H9 (cell line): ENCODE measurements around the gene STAC2. TPM values are rescaled to one million over a fixed set of nuclear protein-coding genes. Genes with fewer than 3 reads are reported as not detected.

Source experiments
- DNase-seq: peaks from one replicate; pipeline ENCODE4 v3.0.0-alpha.2; 2017
- H2AFZ ChIP-seq: one replicate; pipeline ENCODE4 v1.6.1; 2013; ENCODE audit warnings: mild to moderate bottlenecking, low read length, control low read depth, moderate library complexity
- H2AK5ac ChIP-seq: 2 replicates; pipeline ENCODE4 v1.6.1; 2013; ENCODE audit warnings: low read length, control low read depth, mixed read lengths; ENCODE audit not compliant: insufficient read length
- H2BK120ac ChIP-seq: one replicate; pipeline ENCODE4 v1.6.1; 2013; ENCODE audit warnings: low read depth, mild to moderate bottlenecking, low read length, control low read depth, inconsistent platforms; ENCODE audit not compliant: poor library complexity, severe bottlenecking
- H2BK12ac ChIP-seq: 2 replicates; pipeline ENCODE4 v1.6.1; 2013; ENCODE audit warnings: low read length, control low read depth, mixed read lengths, low read depth; ENCODE audit not compliant: insufficient read length
- H2BK15ac ChIP-seq: 2 replicates; pipeline ENCODE4 v1.6.1; 2013; ENCODE audit warnings: low read depth, low read length, control low read depth
- H2BK20ac ChIP-seq: one replicate; pipeline ENCODE4 v1.6.1; 2013; ENCODE audit warnings: low read depth, mild to moderate bottlenecking, low read length, control low read depth, inconsistent platforms; ENCODE audit not compliant: poor library complexity, severe bottlenecking
- H2BK5ac ChIP-seq: 2 replicates; pipeline ENCODE4 v1.6.1; 2013; ENCODE audit warnings: low read length, control low read depth, mixed read lengths; ENCODE audit not compliant: insufficient read length
- H3K14ac ChIP-seq: 2 replicates; pipeline ENCODE4 v1.6.1; 2013; ENCODE audit warnings: low read length, control low read depth; ENCODE audit not compliant: insufficient read depth
- H3K18ac ChIP-seq: 2 replicates; pipeline ENCODE4 v1.6.1; 2013; ENCODE audit warnings: low read depth, mild to moderate bottlenecking, mixed read lengths, low read length, control low read depth; ENCODE audit not compliant: insufficient read length
- H3K23ac ChIP-seq: 2 replicates; pipeline ENCODE4 v1.6.1; 2013; ENCODE audit warnings: low read length, control low read depth, mixed read lengths, low read depth; ENCODE audit not compliant: insufficient read length
- H3K23me2 ChIP-seq: 2 replicates; pipeline ENCODE4 v1.6.1; 2013; ENCODE audit warnings: low read depth, mild to moderate bottlenecking, mixed read lengths, low read length, control low read depth; ENCODE audit not compliant: insufficient read length, poor library complexity, severe bottlenecking
- H3K27ac ChIP-seq: 2 replicates; pipeline ENCODE4 v1.5.1; 2013; ENCODE audit warnings: low read length, control low read depth, mixed read lengths, low read depth; ENCODE audit not compliant: insufficient read length
- H3K27me3 ChIP-seq: 2 replicates; pipeline ENCODE4 v1.6.1; 2013; ENCODE audit warnings: low read length, control low read depth, inconsistent platforms; ENCODE audit not compliant: insufficient read depth
- H3K4ac ChIP-seq: 2 replicates; pipeline ENCODE4 v1.6.1; 2013; ENCODE audit warnings: low read depth, mild to moderate bottlenecking, control low read depth, inconsistent platforms, low read length, moderate library complexity
- H3K4me1 ChIP-seq: 2 replicates; pipeline ENCODE4 v1.6.1; 2013; ENCODE audit warnings: low read length, control low read depth, inconsistent platforms; ENCODE audit not compliant: insufficient read depth
- H3K4me2 ChIP-seq: 2 replicates; pipeline ENCODE4 v1.6.1; 2013; ENCODE audit warnings: low read length, control low read depth, mixed read lengths; ENCODE audit not compliant: insufficient read length, insufficient read depth
- H3K56ac ChIP-seq: 2 replicates; pipeline ENCODE4 v1.6.1; 2013; ENCODE audit warnings: low read depth, mild to moderate bottlenecking, mixed read lengths, low read length, control low read depth; ENCODE audit not compliant: insufficient read length
- H3K79me1 ChIP-seq: 2 replicates; pipeline ENCODE4 v1.6.1; 2013; ENCODE audit warnings: low read depth, mild to moderate bottlenecking, moderate library complexity, low read length, control low read depth, inconsistent platforms; ENCODE audit not compliant: insufficient read depth, poor library complexity, severe bottlenecking
- H3K79me2 ChIP-seq: 2 replicates; pipeline ENCODE4 v1.6.1; 2013; ENCODE audit warnings: low read length, control low read depth, inconsistent platforms; ENCODE audit not compliant: insufficient read depth
- H3K9ac ChIP-seq: 2 replicates; pipeline ENCODE4 v1.6.1; 2013; ENCODE audit warnings: low read length, control low read depth, mixed read lengths; ENCODE audit not compliant: insufficient read length; ENCODE audit errors: extremely low read depth
- H3K9me3 ChIP-seq: one replicate; pipeline ENCODE4 v1.6.1; 2013; ENCODE audit warnings: low read depth, low read length, inconsistent platforms; ENCODE audit not compliant: control insufficient read depth
- H3T11ph ChIP-seq: one replicate; pipeline ENCODE4 v1.6.1; 2013; ENCODE audit warnings: mild to moderate bottlenecking, low read length, control low read depth, inconsistent platforms
- H4K20me1 ChIP-seq: one replicate; pipeline ENCODE4 v1.6.1; 2013; ENCODE audit not compliant: control insufficient read depth, insufficient read length, insufficient read depth
- H4K5ac ChIP-seq: 2 replicates; pipeline ENCODE4 v1.6.1; 2013; ENCODE audit warnings: low read depth, mild to moderate bottlenecking, mixed read lengths, low read length, control low read depth; ENCODE audit not compliant: insufficient read length
- H4K8ac ChIP-seq: replicated peaks from 2 replicates; pipeline ENCODE4 v1.6.1; 2013; ENCODE audit warnings: low read length, control low read depth, mixed read lengths, low read depth; ENCODE audit not compliant: insufficient read length
- H4K91ac ChIP-seq: 2 replicates; pipeline ENCODE4 v1.6.1; 2013; ENCODE audit warnings: low read depth, mild to moderate bottlenecking, moderate library complexity, mixed read lengths, low read length, control low read depth; ENCODE audit not compliant: insufficient read length
- H3K27ac Mint-ChIP-seq, 3 experiments: 2 replicates in 2 of 3; 3 replicates in 1 of 3; pipeline ENCODE4 v1.8.0; 2020 to 2021; ENCODE audit warnings: mixed read lengths in 3 of 3, mild to moderate bottlenecking in 1 of 3, moderate library complexity in 1 of 3
- H3K27me3 Mint-ChIP-seq: 2 replicates; pipeline ENCODE4 v1.8.0; 2021; ENCODE audit warnings: low read depth, mild to moderate bottlenecking, moderate library complexity, mixed read lengths
- H3K36me3 Mint-ChIP-seq, 3 experiments: 2 replicates in 2 of 3; 3 replicates in 1 of 3; pipeline ENCODE4 v1.8.0; 2020 to 2021; ENCODE audit warnings: low read depth in 3 of 3, mixed read lengths in 3 of 3; ENCODE audit not compliant: insufficient read depth in 1 of 3
- H3K4me1 Mint-ChIP-seq, 2 experiments: 2 replicates each; pipeline ENCODE4 v1.8.0; 2020; ENCODE audit warnings: mixed read lengths in 2 of 2
- H3K4me3 Mint-ChIP-seq, 2 experiments: 2 replicates in 1 of 2; 3 replicates in 1 of 2; pipeline ENCODE4 v1.8.0; 2020 to 2021; ENCODE audit warnings: mild to moderate bottlenecking in 2 of 2, mixed read lengths in 2 of 2, moderate library complexity in 1 of 2
- H3K9me3 Mint-ChIP-seq, 2 experiments: 2 replicates in 1 of 2; 3 replicates in 1 of 2; pipeline ENCODE4 v1.8.0; 2020; ENCODE audit warnings: mild to moderate bottlenecking in 2 of 2, mixed read lengths in 2 of 2, moderate library complexity in 1 of 2
- CTCF ChIP-seq: fragments of 200-600 bp; sonication (generic); conservative IDR thresholded peaks from 3 replicates; pipeline ENCODE4 v1.8.0; 2021; ENCODE audit warnings: antibody characterized with exemption, mild to moderate bottlenecking
- WGBS: extraction: QIAGEN DNeasy Blood & Tissue Kit; methylation state at CpG from one replicate; pipeline ENCODE4 v1.1.7; 2013; ENCODE audit warnings: missing lambda C conversion rate, low lambda C conversion rate, mixed read lengths; ENCODE audit not compliant: insufficient read length; ENCODE audit errors: extremely low coverage; 5-methylcytosine and 5-hydroxymethylcytosine counted together
- total RNA-seq: library from RNA; stranded (reverse); gene quantifications from 2 replicates; pipeline ENCODE4 v1.2.1, GENCODE V29; 2021

STAC2 gene
- total RNA-seq, 1 experiment from 2014 or later = 2.5 TPM

GRCh38 chr17:39244600-39245570 lies 19.1 kb upstream of the STAC2 start:
- no peak overlapping the region for H3K9ac ChIP-seq
- no peak overlapping the region for H3K27ac ChIP-seq
- no peak overlapping the region for H2BK15ac ChIP-seq
- H3K27me3 ChIP-seq = no peaks in the 10 kb centered on the region
- no peak overlapping the region for H3K23ac ChIP-seq
- no peak overlapping the region for H4K8ac ChIP-seq
- H3K4me1 Mint-ChIP-seq = peaks cover 8 to 22% of the 10 kb centered on the region in 2 experiments
- peaks cover 2% of the 10 kb centered on the region for H4K20me1 ChIP-seq
- no peak overlapping the region for H3K4me2 ChIP-seq
- H2BK20ac ChIP-seq = no peak overlapping the region
- no peaks in the 10 kb centered on the region; a peak in 1 of 5 replicates for H3K9me3 Mint-ChIP-seq
- no peak overlapping the region for H3T11ph ChIP-seq
- no peaks in the 10 kb centered on the region for H3K36me3 Mint-ChIP-seq
- H3K4me1 ChIP-seq = no peaks in the 10 kb centered on the region
- TF ChIP-seq CTCF = peak; percentile 98
- H2BK12ac ChIP-seq = no peak overlapping the region
- no peaks in the 10 kb centered on the region for H3K79me2 ChIP-seq
- no peak overlapping the region for H2AFZ ChIP-seq
- H3K79me1 ChIP-seq = no peaks in the 10 kb centered on the region
- no peak overlapping the region for H3K14ac ChIP-seq
- no peak overlapping the region for H2AK5ac ChIP-seq
- H3K56ac ChIP-seq = no peak overlapping the region
- H2BK5ac ChIP-seq = no peak overlapping the region
- WGBS = no CpG with 5 or more reads among the region's 6 CpGs
- H3K4ac ChIP-seq = no peak overlapping the region
- peaks cover 2% of the 10 kb centered on the region; the same call in 1 of the 2 replicates for H3K27me3 Mint-ChIP-seq
- H4K91ac ChIP-seq = no peak overlapping the region
- no peak overlapping the region for H3K18ac ChIP-seq
- H3K9me3 ChIP-seq = no peaks in the 10 kb centered on the region
- no peak overlapping the region for H3K27ac Mint-ChIP-seq
- H4K5ac ChIP-seq = no peak overlapping the region
- no peaks in the 10 kb centered on the region for H3K23me2 ChIP-seq
- peak; percentile 97 for DNase-seq
- no peak overlapping the region for H2BK120ac ChIP-seq
- H3K4me3 Mint-ChIP-seq = peak overlapping the region in 1 of 2 experiments; percentile 32; a peak in 2 of 5 replicates
